ENCODE measurements around the gene HBP1.
"Not testable (repeated sequence)": the region's sequence is repeated elsewhere in the genome, so short reads cannot be mapped to it uniquely, and the experiment has no call there.

The HBP1 gene

GRCh38 chr7:107242267-107242666 is 73.5 kb downstream of the HBP1 start:
- no peaks in the 10 kb centered on the region for H3K36me3 ChIP-seq (ENCODE audit: insufficient read depth, insufficient read length, low read length)
- H3K4me3 ChIP-seq (ENCODE audit: insufficient read length, low read depth): no peak overlapping the region
- H3K9me3 ChIP-seq (ENCODE audit: insufficient read depth, low read length): no peaks in the 10 kb centered on the region
- no peak for DNase-seq (ENCODE audit: low read depth, low spot score)
- H3K9ac ChIP-seq (ENCODE audit: insufficient read length, low read depth): no peak overlapping the region
- H3K27me3 ChIP-seq (ENCODE audit: insufficient read depth, insufficient read length): no peaks in the 10 kb centered on the region
- H3K4me1 ChIP-seq (ENCODE audit: insufficient read depth, insufficient read length): peaks cover 2% of the 10 kb centered on the region
- TF ChIP-seq YY1 (IDR thresholded peaks at IDR 0.05; ENCODE audit: insufficient read depth, insufficient read length): no peak
- no peak for TF ChIP-seq ZNF274 (IDR thresholded peaks at IDR 0.05; ENCODE audit: low read depth, low read length)
- no peak for TF ChIP-seq SUZ12 (IDR thresholded peaks at IDR 0.05; ENCODE audit: extremely low read depth, insufficient read depth, insufficient read length)

GRCh38 chr7:107244613-107245012 is 75.8 kb downstream of the HBP1 start:
- no peaks in the 10 kb centered on the region for H3K36me3 ChIP-seq (ENCODE audit: insufficient read depth, insufficient read length, low read length)
- no peak overlapping the region for H3K4me3 ChIP-seq (ENCODE audit: insufficient read length, low read depth)
- H3K4me1 ChIP-seq (ENCODE audit: insufficient read depth, insufficient read length): peaks cover 2% of the 10 kb centered on the region
- H3K9ac ChIP-seq (ENCODE audit: insufficient read length, low read depth): no peak overlapping the region
- no peak for TF ChIP-seq SUZ12 (IDR thresholded peaks at IDR 0.05; ENCODE audit: extremely low read depth, insufficient read depth, insufficient read length)
- no peak for TF ChIP-seq YY1 (IDR thresholded peaks at IDR 0.05; ENCODE audit: insufficient read depth, insufficient read length)
- no peak for TF ChIP-seq ZNF274 (IDR thresholded peaks at IDR 0.05; ENCODE audit: low read depth, low read length)
- DNase-seq (ENCODE audit: low read depth, low spot score): no peak
- no peaks in the 10 kb centered on the region for H3K9me3 ChIP-seq (ENCODE audit: insufficient read depth, low read length)
- no peaks in the 10 kb centered on the region for H3K27me3 ChIP-seq (ENCODE audit: insufficient read depth, insufficient read length)

GRCh38 chr7:107246836-107247235 is 78.0 kb downstream of the HBP1 start:
- H3K9me3 ChIP-seq (ENCODE audit: insufficient read depth, low read length); H3K4me3 ChIP-seq (ENCODE audit: insufficient read length, low read depth); H3K4me1 ChIP-seq (ENCODE audit: insufficient read depth, insufficient read length); H3K27me3 ChIP-seq (ENCODE audit: insufficient read depth, insufficient read length); DNase-seq (ENCODE audit: low read depth, low spot score); H3K9ac ChIP-seq (ENCODE audit: insufficient read length, low read depth); H3K36me3 ChIP-seq (ENCODE audit: insufficient read depth, insufficient read length, low read length): not testable (repeated sequence)

- Histone ChIP-seq H3K4me1 (ENCODE audit: insufficient read depth, insufficient read length) (no peaks in the 10 kb centered on the region), H3K36me3 (ENCODE audit: insufficient read depth, insufficient read length, low read length) (no peaks in the 10 kb centered on the region), H3K27me3 (ENCODE audit: insufficient read depth, insufficient read length) (no peaks in the 10 kb centered on the region), H3K4me3 (ENCODE audit: insufficient read length, low read depth) (no peak overlapping the region), H3K9ac (ENCODE audit: insufficient read length, low read depth) (no peak overlapping the region), H3K9me3 (ENCODE audit: insufficient read depth, low read length) (no peaks in the 10 kb centered on the region)
- no peak for DNase-seq (ENCODE audit: low read depth, low spot score)
- TF ChIP-seq ZNF274 (IDR thresholded peaks at IDR 0.05; ENCODE audit: low read depth, low read length) (no peak), YY1 (IDR thresholded peaks at IDR 0.05; ENCODE audit: insufficient read depth, insufficient read length) (no peak), SUZ12 (IDR thresholded peaks at IDR 0.05; ENCODE audit: extremely low read depth, insufficient read depth, insufficient read length) (no peak)
These were observed 79.9 kb downstream of the HBP1 start for GRCh38 chr7:107248551-107249316.

GRCh38 chr7:107251963-107252362 is 83.2 kb downstream of the HBP1 start:
- no peaks in the 10 kb centered on the region for H3K4me1 ChIP-seq (ENCODE audit: insufficient read depth, insufficient read length)
- TF ChIP-seq ZNF274 (IDR thresholded peaks at IDR 0.05; ENCODE audit: low read depth, low read length) (no peak), SUZ12 (IDR thresholded peaks at IDR 0.05; ENCODE audit: extremely low read depth, insufficient read depth, insufficient read length) (no peak), YY1 (IDR thresholded peaks at IDR 0.05; ENCODE audit: insufficient read depth, insufficient read length) (no peak)
- no peak for DNase-seq (ENCODE audit: low read depth, low spot score)

More at GRCh38 chr7:107251963-107252362, 83.2 kb downstream of the HBP1 start:
- Histone ChIP-seq H3K27me3 (ENCODE audit: insufficient read depth, insufficient read length) (no peaks in the 10 kb centered on the region), H3K4me3 (ENCODE audit: insufficient read length, low read depth) (no peak overlapping the region), H3K36me3 (ENCODE audit: insufficient read depth, insufficient read length, low read length) (no peaks in the 10 kb centered on the region), H3K9me3 (ENCODE audit: insufficient read depth, low read length) (no peaks in the 10 kb centered on the region), H3K9ac (ENCODE audit: insufficient read length, low read depth) (no peak overlapping the region)

All from NT2/D1 (cell line).